ENCODE data around the gene CCDC13. TPM values are rescaled to one million over a fixed set of nuclear protein-coding genes. Genes with fewer than 3 reads are reported as not detected.

The CCDC13 gene
- total and polyA plus RNA-seq, 11 donors, result 0.44 to 1.4 (median 0.83) TPM; not detected in 1

- TF ChIP-seq CTCF (IDR thresholded peaks at IDR 0.05) (no peak), POLR2A (IDR thresholded peaks at IDR 0.05) (no peak)
- Histone ChIP-seq H3K27me3 (no peaks in the 10 kb centered on the region), H3K9me3 (peaks cover 0 to 6% (median 0%) of the 10 kb centered on the region in 12 donors), H3K4me1 (peaks cover 0 to 30% (median 10%) of the 10 kb centered on the region in 12 donors), H3K4me3 (no peak overlapping the region), H3K27ac (peak overlapping the region; percentile 41 to 89 (median 74)), H3K36me3 (no peaks in the 10 kb centered on the region)
- DNase-seq (peak in 2 of 5 donors; percentile 48 to 65), ATAC-seq (peak in 1 of 4 donors; percentile 34)
- WGBS, 4 donors, result 49 to 71% (median 64%) methylated on average over 10 to 11 of the region's 11 CpGs
- intact Hi-C loops (cut with DNase I), result no loop called here
Measured at GRCh38 chr3:42730294-42730693, 42.8 kb downstream of the CCDC13 start.

- peak in 3 of 5 donors; percentile 37 to 68 (median 48) for DNase-seq
- Histone ChIP-seq H3K4me1 (peaks cover 0 to 30% (median 10%) of the 10 kb centered on the region in 12 donors), H3K9me3 (peaks cover 0 to 6% (median 0%) of the 10 kb centered on the region in 12 donors), H3K27ac (peak overlapping the region; percentile 41 to 89 (median 74)), H3K36me3 (no peaks in the 10 kb centered on the region), H3K27me3 (no peaks in the 10 kb centered on the region), H3K4me3 (no peak overlapping the region)
- intact Hi-C loops (cut with DNase I), result no loop called here
- TF ChIP-seq POLR2A (IDR thresholded peaks at IDR 0.05), result no peak
- peak; percentile 25 to 89 (median 63) for ATAC-seq
- 49 to 60% (median 56%) methylated on average over 6 of the region's 6 CpGs for WGBS, 4 donors
Measured at GRCh38 chr3:42729404-42730145, 43.5 kb downstream of the CCDC13 start.

GRCh38 chr3:42728668-42729364, 44.2 kb downstream of the CCDC13 start:
- Histone ChIP-seq H3K27ac (peak overlapping the region in 11 of 12 donors; percentile 13 to 89 (median 75)), H3K4me3 (no peak overlapping the region), H3K9me3 (peaks cover 0 to 6% (median 0%) of the 10 kb centered on the region in 12 donors), H3K36me3 (no peaks in the 10 kb centered on the region), H3K4me1 (peaks cover 0 to 30% (median 10%) of the 10 kb centered on the region in 12 donors), H3K27me3 (no peaks in the 10 kb centered on the region)
- DNase-seq (no peak), ATAC-seq (no peak)
- intact Hi-C loops (cut with DNase I), result no loop called here
- 83 to 92% (median 90%) methylated on average over 3 of the region's 3 CpGs for WGBS, 4 donors
- no peak for TF ChIP-seq CTCF (IDR thresholded peaks at IDR 0.05)
- TF ChIP-seq POLR2A (IDR thresholded peaks at IDR 0.05), result no peak

GRCh38 chr3:42728056-42728455, 45.0 kb downstream of the CCDC13 start:
- Histone ChIP-seq H3K27me3 (no peaks in the 10 kb centered on the region), H3K36me3 (no peaks in the 10 kb centered on the region), H3K4me1 (peaks cover 0 to 33% (median 12%) of the 10 kb centered on the region in 12 donors), H3K9me3 (peaks cover 0 to 6% (median 0%) of the 10 kb centered on the region in 12 donors), H3K4me3 (no peak overlapping the region), H3K27ac (peak overlapping the region in 11 of 12 donors; percentile 15 to 89 (median 63))
- no peak for TF ChIP-seq CTCF (IDR thresholded peaks at IDR 0.05)
- TF ChIP-seq POLR2A (IDR thresholded peaks at IDR 0.05), result no peak
- DNase-seq, result peak; percentile 51 to 83 (median 66)
- WGBS, 4 donors, result 3 to 11% (median 7%) methylated on average over 3 of the region's 3 CpGs
- intact Hi-C loops (cut with DNase I), result no loop called here
- peak; percentile 48 to 85 (median 72) for ATAC-seq
